Natural killer cell (primary cell): ENCODE results near the gene HOATZ. TPM values are rescaled to one million over a fixed set of nuclear protein-coding genes. Genes with fewer than 3 reads are reported as not detected.

Experiments used
- ATAC-seq, 3 donors: fragments of 150-1000 bp in 2 of 3; fragments of 200-7000 bp in 1 of 3; cut with Tn5 transposase; 1 replicate in 1 of 3; 2 replicates in 2 of 3; pipeline ENCODE4 v1.10.0; 2021; ENCODE audit warnings: mild to moderate bottlenecking in 2 of 3, moderate library complexity in 2 of 3
- DNase-seq, 2 donors: peaks; one replicate each; pipeline versions ENCODE4 v3.0.0 to v3.0.0-alpha.2; 2013 to 2021; ENCODE audit warnings: mixed read lengths in 1 of 2
- H3K27ac ChIP-seq: one replicate; pipeline ENCODE4 v1.5.1; 2013; ENCODE audit warnings: mild to moderate bottlenecking, low read length
- H3K27me3 ChIP-seq: one replicate; pipeline ENCODE4 v1.6.1; 2013; ENCODE audit warnings: low read length; ENCODE audit not compliant: control insufficient read depth, insufficient read depth
- H3K36me3 ChIP-seq: one replicate; pipeline ENCODE4 v1.6.1; 2013; ENCODE audit warnings: low read length; ENCODE audit not compliant: control insufficient read depth, insufficient read depth
- H3K4me1 ChIP-seq: one replicate; pipeline ENCODE4 v1.6.1; 2013; ENCODE audit warnings: low read length; ENCODE audit not compliant: control insufficient read depth, insufficient read depth
- H3K4me3 ChIP-seq: one replicate; pipeline ENCODE4 v1.5.1; 2013; ENCODE audit warnings: low read length
- H3K9me3 ChIP-seq: one replicate; pipeline ENCODE4 v1.6.1; 2013; ENCODE audit warnings: low read length; ENCODE audit not compliant: control insufficient read depth, insufficient read depth
- H3K27ac Mint-ChIP-seq, 2 donors: one replicate each; pipeline ENCODE4 v1.8.0; 2022; ENCODE audit warnings: mild to moderate bottlenecking in 2 of 2, mixed read lengths in 2 of 2, moderate library complexity in 1 of 2
- H3K27me3 Mint-ChIP-seq, 2 donors: one replicate each; pipeline ENCODE4 v1.8.0; 2022; ENCODE audit warnings: low read depth in 2 of 2, mixed read lengths in 2 of 2
- H3K36me3 Mint-ChIP-seq: one replicate; pipeline ENCODE4 v1.8.0; 2022; ENCODE audit warnings: mixed read lengths
- H3K4me1 Mint-ChIP-seq, 2 donors: one replicate each; pipeline ENCODE4 v1.8.0; 2022; ENCODE audit warnings: mixed read lengths in 2 of 2
- H3K4me3 Mint-ChIP-seq: one replicate; pipeline ENCODE4 v1.8.0; 2022; ENCODE audit warnings: mild to moderate bottlenecking, moderate library complexity, mixed read lengths
- H3K9me3 Mint-ChIP-seq, 2 donors: one replicate each; pipeline ENCODE4 v1.8.0; 2022; ENCODE audit warnings: mixed read lengths in 2 of 2
- CTCF ChIP-seq: fragments of 200-600 bp; IDR thresholded peaks from one replicate; pipeline ENCODE4 v1.8.0; 2022; ENCODE audit warnings: antibody characterized with exemption
- WGBS: methylation state at CpG from one replicate; pipeline ENCODE4 v1.1.7; 2013; ENCODE audit warnings: missing lambda C conversion rate; ENCODE audit not compliant: insufficient coverage; 5-methylcytosine and 5-hydroxymethylcytosine counted together
- intact Hi-C: fragments of 100-400 bp; cut with micrococcal nuclease; formaldehyde crosslinking; loops from one replicate; pipeline ENCODE4 v1.14.2; 2022
- total RNA-seq, 4 donors: library from RNA; stranded (reverse); fragments of 120-200 nt in 1 of 4; gene quantifications; one replicate each; pipeline versions ENCODE4 v1.2.3 to v1.2.4, GENCODE V29; 2013 to 2022

HOATZ gene
- total RNA-seq, 3 donors from 2014 or later (not counting 1 experiment from before 2014, with no cell fraction given) = not detected

- ATAC-seq = no peak
Measured at GRCh38 chr11:111522426-111522825, 7.8 kb downstream of the HOATZ start.

GRCh38 chr11:111523343-111523742 lies 8.8 kb downstream of the HOATZ start:
- no peak for DNase-seq
- Mint-ChIP-seq H3K27ac (no peak overlapping the region), H3K36me3 (no peaks in the 10 kb centered on the region), H3K4me3 (no peak overlapping the region), H3K9me3 (no peaks in the 10 kb centered on the region), H3K27me3 (peaks cover 19% of the 10 kb centered on the region in 2 donors), H3K4me1 (no peaks in the 10 kb centered on the region)
- Histone ChIP-seq H3K9me3 (no peaks in the 10 kb centered on the region), H3K27me3 (no peaks in the 10 kb centered on the region), H3K4me3 (no peak overlapping the region), H3K4me1 (no peaks in the 10 kb centered on the region), H3K36me3 (no peaks in the 10 kb centered on the region), H3K27ac (no peak overlapping the region)
- intact Hi-C loops = no loop called here
- TF ChIP-seq CTCF = no peak
- 98% methylated on average over 2 of the region's 2 CpGs for WGBS
- no peak for ATAC-seq

More at GRCh38 chr11:111522426-111522825, 7.8 kb downstream of the HOATZ start:
- WGBS = 100% methylated on average over 3 of the region's 5 CpGs
- Mint-ChIP-seq H3K36me3 (no peaks in the 10 kb centered on the region), H3K4me1 (no peaks in the 10 kb centered on the region), H3K4me3 (no peak overlapping the region), H3K9me3 (no peaks in the 10 kb centered on the region), H3K27ac (no peak overlapping the region), H3K27me3 (peaks cover 19% of the 10 kb centered on the region in 2 donors)
- Histone ChIP-seq H3K27me3 (no peaks in the 10 kb centered on the region), H3K9me3 (no peaks in the 10 kb centered on the region), H3K4me1 (no peaks in the 10 kb centered on the region), H3K27ac (no peak overlapping the region), H3K36me3 (no peaks in the 10 kb centered on the region), H3K4me3 (no peak overlapping the region)
- TF ChIP-seq CTCF = no peak
- intact Hi-C loops = no loop called here
- DNase-seq = no peak

- DNase-seq (no peak), ATAC-seq (no peak)
- H3K36me3 ChIP-seq = no peaks in the 10 kb centered on the region
- TF ChIP-seq CTCF = no peak
- Mint-ChIP-seq H3K4me3 (no peak overlapping the region), H3K4me1 (no peaks in the 10 kb centered on the region), H3K27me3 (peaks cover 20 to 23% of the 10 kb centered on the region in 2 donors), H3K9me3 (no peaks in the 10 kb centered on the region), H3K36me3 (no peaks in the 10 kb centered on the region), H3K27ac (no peak overlapping the region)
- WGBS = 63% methylated on average over 1 of the region's 1 CpG
- no peaks in the 10 kb centered on the region for H3K4me1 ChIP-seq
- H3K27me3 ChIP-seq = no peaks in the 10 kb centered on the region
- intact Hi-C loops = no loop called here
- H3K27ac ChIP-seq = no peak overlapping the region
- H3K9me3 ChIP-seq = no peaks in the 10 kb centered on the region
- H3K4me3 ChIP-seq = no peak overlapping the region
Measured at GRCh38 chr11:111524056-111524455, 9.5 kb downstream of the HOATZ start.

- intact Hi-C loops = no loop called here
Measured at GRCh38 chr11:111525456-111525855, 10.9 kb downstream of the HOATZ start.

More at GRCh38 chr11:111525456-111525855, 10.9 kb downstream of the HOATZ start:
- H3K36me3 ChIP-seq = no peaks in the 10 kb centered on the region
- H3K4me3 ChIP-seq = no peak overlapping the region
- no peaks in the 10 kb centered on the region for H3K9me3 Mint-ChIP-seq
- H3K36me3 Mint-ChIP-seq = no peaks in the 10 kb centered on the region
- no peaks in the 10 kb centered on the region for H3K9me3 ChIP-seq
- H3K4me3 Mint-ChIP-seq = no peak overlapping the region
- H3K27me3 Mint-ChIP-seq = peaks cover 26 to 28% of the 10 kb centered on the region in 2 donors
- H3K4me1 ChIP-seq = no peaks in the 10 kb centered on the region
- no peak for ATAC-seq
- H3K27ac ChIP-seq = no peak overlapping the region
- no peak overlapping the region for H3K27ac Mint-ChIP-seq
- no peak for DNase-seq
- WGBS = 96% methylated on average over 1 of the region's 1 CpG
- no peaks in the 10 kb centered on the region for H3K4me1 Mint-ChIP-seq
- no peaks in the 10 kb centered on the region for H3K27me3 ChIP-seq
- TF ChIP-seq CTCF = no peak
